ENCODE results near the gene HBP1. TPM values are rescaled to one million over a fixed set of nuclear protein-coding genes. Genes with fewer than 3 reads are reported as not detected.
"Not testable (repeated sequence)": the region's sequence is repeated elsewhere in the genome, so short reads cannot be mapped to it uniquely, and the experiment has no call there.

Gene HBP1
- total RNA-seq, 2 donors from 2014 or later = 127 to 138 TPM

DNA sequence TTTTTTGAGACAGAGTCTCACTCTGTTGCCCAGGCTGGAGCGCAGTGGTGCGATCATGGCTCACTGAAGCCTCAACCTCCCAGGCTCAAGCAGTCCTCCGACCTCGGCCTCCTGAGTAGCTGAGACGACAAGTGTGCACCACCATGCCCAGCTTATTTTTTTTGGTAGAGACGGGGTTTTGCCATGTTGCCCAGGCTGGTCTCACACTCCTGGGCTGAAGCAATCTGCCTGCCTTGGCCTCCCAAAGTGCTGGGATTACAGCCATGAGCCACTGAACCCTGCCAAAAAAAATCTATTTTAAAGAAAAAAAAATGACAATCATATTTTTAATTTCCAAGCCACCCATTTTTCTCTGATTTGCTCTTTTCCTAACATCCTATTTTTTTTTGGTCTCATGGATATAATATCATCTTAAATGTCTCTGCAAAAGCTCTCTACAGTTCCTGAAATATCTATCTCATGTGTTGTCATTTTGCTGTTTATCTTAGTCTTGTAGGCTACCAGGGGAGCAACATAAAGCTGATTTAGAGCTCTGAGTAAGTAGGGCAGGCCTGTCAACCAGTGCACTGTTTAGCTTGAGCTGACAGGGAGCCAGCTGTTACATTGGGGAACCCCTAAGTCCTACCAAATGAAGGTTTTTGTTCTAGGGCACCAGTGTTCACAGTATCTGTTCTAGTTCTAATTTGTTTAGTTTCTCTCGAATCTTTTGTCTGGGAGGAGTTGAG, 29.9 kb upstream of the HBP1 start:
- ATAC-seq (ENCODE audit: insufficient number of reproducible peaks, low FRiP score, low read depth) (no peak), DNase-seq (ENCODE audit: low spot score) (no peak)
- no peaks in the 10 kb centered on the region for H3K36me3 ChIP-seq
- H3K27ac ChIP-seq = no peak overlapping the region
- H3K9me3 ChIP-seq = no peaks in the 10 kb centered on the region
- no peaks in the 10 kb centered on the region for H3K27me3 ChIP-seq (replicated peaks; ENCODE audit: insufficient read depth)
- TF ChIP-seq, protein P1, sequence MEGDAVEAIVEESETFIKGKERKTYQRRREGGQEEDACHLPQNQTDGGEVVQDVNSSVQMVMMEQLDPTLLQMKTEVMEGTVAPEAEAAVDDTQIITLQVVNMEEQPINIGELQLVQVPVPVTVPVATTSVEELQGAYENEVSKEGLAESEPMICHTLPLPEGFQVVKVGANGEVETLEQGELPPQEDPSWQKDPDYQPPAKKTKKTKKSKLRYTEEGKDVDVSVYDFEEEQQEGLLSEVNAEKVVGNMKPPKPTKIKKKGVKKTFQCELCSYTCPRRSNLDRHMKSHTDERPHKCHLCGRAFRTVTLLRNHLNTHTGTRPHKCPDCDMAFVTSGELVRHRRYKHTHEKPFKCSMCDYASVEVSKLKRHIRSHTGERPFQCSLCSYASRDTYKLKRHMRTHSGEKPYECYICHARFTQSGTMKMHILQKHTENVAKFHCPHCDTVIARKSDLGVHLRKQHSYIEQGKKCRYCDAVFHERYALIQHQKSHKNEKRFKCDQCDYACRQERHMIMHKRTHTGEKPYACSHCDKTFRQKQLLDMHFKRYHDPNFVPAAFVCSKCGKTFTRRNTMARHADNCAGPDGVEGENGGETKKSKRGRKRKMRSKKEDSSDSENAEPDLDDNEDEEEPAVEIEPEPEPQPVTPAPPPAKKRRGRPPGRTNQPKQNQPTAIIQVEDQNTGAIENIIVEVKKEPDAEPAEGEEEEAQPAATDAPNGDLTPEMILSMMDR (IDR thresholded peaks at IDR 0.05) = no peak
- H3K4me3 ChIP-seq = no peak overlapping the region
- no peaks in the 10 kb centered on the region for H3K4me1 ChIP-seq (ENCODE audit: control insufficient read depth in 1 of 2, low read depth in 2 of 2)

- not testable (repeated sequence) for H3K27ac ChIP-seq; ATAC-seq (ENCODE audit: insufficient number of reproducible peaks, low FRiP score, low read depth); H3K36me3 ChIP-seq; DNase-seq (ENCODE audit: low spot score); H3K4me1 ChIP-seq (ENCODE audit: control insufficient read depth in 1 of 2, low read depth in 2 of 2); H3K9me3 ChIP-seq; H3K27me3 ChIP-seq (replicated peaks; ENCODE audit: insufficient read depth); H3K4me3 ChIP-seq
Observed at GRCh38 chr7:107143875-107144274, 24.9 kb upstream of the HBP1 start.

- Histone ChIP-seq H3K27ac (no peak overlapping the region), H3K4me3 (no peak overlapping the region), H3K27me3 (replicated peaks; ENCODE audit: insufficient read depth) (no peaks in the 10 kb centered on the region), H3K4me1 (ENCODE audit: control insufficient read depth in 1 of 2, low read depth in 2 of 2) (peaks cover 0 to 3% of the 10 kb centered on the region in 2 donors), H3K36me3 (no peaks in the 10 kb centered on the region), H3K9me3 (no peaks in the 10 kb centered on the region)
- ATAC-seq (ENCODE audit: insufficient number of reproducible peaks, low FRiP score, low read depth) (no peak), DNase-seq (ENCODE audit: low spot score) (no peak)
- TF ChIP-seq, protein P1 (IDR thresholded peaks at IDR 0.05) = no peak
Observed at GRCh38 chr7:107145067-107145838, 23.6 kb upstream of the HBP1 start.

DNA sequence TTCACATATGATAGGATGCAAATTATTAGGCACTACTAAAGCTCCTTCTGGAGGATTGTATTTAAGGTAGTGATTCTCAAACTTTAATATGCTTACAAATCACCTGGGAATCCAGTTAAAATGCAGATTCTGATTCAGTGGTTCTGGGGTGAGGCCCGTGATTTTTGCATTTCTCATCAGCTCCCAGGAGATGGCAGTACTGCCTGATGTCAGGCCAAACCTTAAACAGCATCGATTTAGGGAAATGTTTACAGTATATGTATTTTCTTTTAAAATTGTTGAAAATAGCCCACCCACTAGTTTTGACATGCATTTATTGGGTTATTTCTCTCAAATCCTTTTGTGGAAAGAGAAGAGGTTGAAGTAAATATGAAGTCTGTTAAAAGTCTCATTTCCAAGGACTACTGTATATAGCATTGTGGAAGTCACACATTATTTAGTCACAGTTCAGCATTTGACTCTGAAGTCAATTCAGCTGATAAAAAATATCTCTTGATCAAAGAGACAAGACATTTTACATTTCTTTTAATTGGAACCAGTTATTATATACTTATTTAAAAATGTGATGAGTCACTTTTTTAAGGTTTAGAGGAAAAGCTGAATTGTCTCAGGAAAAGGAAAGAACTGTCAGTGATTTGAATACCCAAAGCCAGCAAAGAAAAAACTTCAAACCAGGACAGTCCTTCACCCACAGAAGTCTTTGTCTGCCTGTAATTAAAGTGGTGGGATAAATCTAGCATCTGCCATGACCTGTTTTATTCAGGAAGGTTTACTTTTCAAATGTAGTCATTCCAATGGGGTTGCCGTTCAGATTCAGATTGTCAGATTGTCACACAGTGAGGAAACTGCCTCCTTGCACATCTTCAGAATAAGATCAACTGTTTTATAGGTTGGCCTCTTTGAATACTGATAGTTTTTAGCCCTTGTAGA, 21.1 kb upstream of the HBP1 start:
- no peaks in the 10 kb centered on the region for H3K9me3 ChIP-seq
- no peaks in the 10 kb centered on the region for H3K27me3 ChIP-seq (replicated peaks; ENCODE audit: insufficient read depth)
- DNase-seq (ENCODE audit: low spot score) (no peak), ATAC-seq (ENCODE audit: insufficient number of reproducible peaks, low FRiP score, low read depth) (peak; percentile 57)
- H3K36me3 ChIP-seq = no peaks in the 10 kb centered on the region
- TF ChIP-seq, protein P1 (IDR thresholded peaks at IDR 0.05) = peak; percentile 46
- peaks cover 0 to 3% of the 10 kb centered on the region in 2 donors for H3K4me1 ChIP-seq (ENCODE audit: control insufficient read depth in 1 of 2, low read depth in 2 of 2)
- H3K27ac ChIP-seq = no peak overlapping the region
- peak overlapping the region; percentile 27 for H3K4me3 ChIP-seq

GRCh38 chr7:107148721-107149120, 20.1 kb upstream of the HBP1 start:
- ATAC-seq (ENCODE audit: insufficient number of reproducible peaks, low FRiP score, low read depth) = no peak
- no peak for DNase-seq (ENCODE audit: low spot score)
- Histone ChIP-seq H3K4me3 (no peak overlapping the region), H3K36me3 (no peaks in the 10 kb centered on the region), H3K27me3 (replicated peaks; ENCODE audit: insufficient read depth) (no peaks in the 10 kb centered on the region), H3K9me3 (no peaks in the 10 kb centered on the region), H3K27ac (no peak overlapping the region), H3K4me1 (ENCODE audit: control insufficient read depth in 1 of 2, low read depth in 2 of 2) (peaks cover 0 to 3% of the 10 kb centered on the region in 2 donors)
- TF ChIP-seq, protein P1 (IDR thresholded peaks at IDR 0.05) = no peak
